Middle frontal gyrus (tissue), 1 donor: ENCODE results near the gene CDC25C.
"Not testable (repeated sequence)": the region's sequence is repeated elsewhere in the genome, so short reads cannot be mapped to it uniquely, and the experiment has no call there.

Experiments
- DNase-seq: peaks from one replicate; pipeline ENCODE4 v3.0.0-alpha.2; 2015; ENCODE audit warnings: low spot score; ENCODE audit errors: extremely low spot score

CDC25C gene

GRCh38 chr5:138276402-138277054 lies 55.1 kb downstream of the CDC25C start:
- no peak for DNase-seq

GRCh38 chr5:138275895-138276294 lies 55.7 kb downstream of the CDC25C start:
- no peak for DNase-seq

- DNase-seq = no peak
Observed at GRCh38 chr5:138275379-138275782, 56.2 kb downstream of the CDC25C start.

GRCh38 chr5:138274189-138274853 lies 57.3 kb downstream of the CDC25C start, which contains the start of gene GFRA3:
TSS of gene GFRA3 (minus strand) at chr5:138274621. CDS start at chr5:138274424, 197 bp downstream.
- peak; percentile 20 for DNase-seq

GRCh38 chr5:138273834-138274188 lies 57.8 kb downstream of the CDC25C start:
- no peak for DNase-seq

GRCh38 chr5:138272681-138273080 lies 58.9 kb downstream of the CDC25C start:
- no peak for DNase-seq

GRCh38 chr5:138271281-138271680 lies 60.3 kb downstream of the CDC25C start:
- no peak for DNase-seq

- no peak for DNase-seq
Observed at GRCh38 chr5:138264183-138264582, 67.4 kb downstream of the CDC25C start.

GRCh38 chr5:138263581-138263980 lies 68.0 kb downstream of the CDC25C start:
- DNase-seq = no peak

- no peak for DNase-seq
Observed at GRCh38 chr5:138258704-138259292, 72.8 kb downstream of the CDC25C start.

GRCh38 chr5:138257583-138257982 lies 74.0 kb downstream of the CDC25C start:
- no peak for DNase-seq

- DNase-seq = no peak
Observed at GRCh38 chr5:138252944-138253343, 78.7 kb downstream of the CDC25C start.

- not testable (repeated sequence) for DNase-seq
Observed at GRCh38 chr5:138247800-138248199, 83.8 kb downstream of the CDC25C start.

GRCh38 chr5:138246822-138247221 lies 84.8 kb downstream of the CDC25C start:
- no peak for DNase-seq

- no peak for DNase-seq
Observed at GRCh38 chr5:138246334-138246733, 85.3 kb downstream of the CDC25C start.

GRCh38 chr5:138245717-138246116 lies 85.9 kb downstream of the CDC25C start:
- no peak for DNase-seq

GRCh38 chr5:138243794-138244193 lies 87.8 kb downstream of the CDC25C start:
- DNase-seq = no peak

GRCh38 chr5:138241688-138242571 lies 89.7 kb downstream of the CDC25C start:
- no peak for DNase-seq

GRCh38 chr5:138240650-138241385 lies 90.8 kb downstream of the CDC25C start:
- no peak for DNase-seq

- DNase-seq = no peak
Observed at GRCh38 chr5:138238034-138238433, 93.6 kb downstream of the CDC25C start.
